ENCODE data around the gene NGF. TPM values are rescaled to one million over a fixed set of nuclear protein-coding genes. Genes with fewer than 3 reads are reported as not detected.

The NGF gene
- total and polyA plus RNA-seq, 2 donors (not counting 1 experiment from before 2014, with no cell fraction given): not detected

- H3K27ac ChIP-seq (ENCODE audit: low read length in 2 of 2): no peak overlapping the region
- no peaks in the 10 kb centered on the region for H3K36me3 ChIP-seq (replicated peaks in 1 of 2; ENCODE audit: control extremely low read depth in 1 of 2, control insufficient read depth in 1 of 2, extremely low read depth in 1 of 2, insufficient read depth in 2 of 2, low read length in 1 of 2)
- H3K4me2 ChIP-seq (replicated peaks; ENCODE audit: low read depth, low read length, poor library complexity, severe bottlenecking): no peak overlapping the region
- no peak overlapping the region for H3K4me3 ChIP-seq (ENCODE audit: control extremely low read depth in 1 of 5, extremely low read depth in 1 of 5, insufficient read depth in 1 of 5, low read depth in 2 of 5, low read length in 4 of 5)
- no peaks in the 10 kb centered on the region for H3K79me2 ChIP-seq (ENCODE audit: control insufficient read depth, insufficient read depth, low read length)
- CTCF ChIA-PET: no interaction called here
- H2AFZ ChIP-seq (ENCODE audit: insufficient read depth, low read depth, low read length, poor library complexity, severe bottlenecking): no peak overlapping the region
- Mint-ChIP-seq H3K4me3 (no peak overlapping the region), H3K27me3 (peaks cover 5% of the 10 kb centered on the region), H3K4me1 (peaks cover 6% of the 10 kb centered on the region), H3K9me3 (ENCODE audit: insufficient read depth) (no peaks in the 10 kb centered on the region), H3K27ac (no peak overlapping the region)
- H3K9ac ChIP-seq (ENCODE audit: low read length): no peak overlapping the region
- no peaks in the 10 kb centered on the region for H4K20me1 ChIP-seq (ENCODE audit: control insufficient read depth, insufficient read depth, low read length, poor library complexity, severe bottlenecking)
- TF ChIP-seq CTCF (IDR thresholded peaks at IDR 0.05) (no peak), EZH2 (IDR thresholded peaks at IDR 0.05; ENCODE audit: borderline replicate concordance, insufficient read depth, low read depth, low read length, poor library complexity, severe bottlenecking) (no peak)
- no peaks in the 10 kb centered on the region for H3K9me3 ChIP-seq (ENCODE audit: control extremely low read depth in 1 of 3, control insufficient read depth in 2 of 3, insufficient read depth in 1 of 3, low read length in 2 of 3)
- POLR2A ChIA-PET: no interaction called here
- intact Hi-C loops (cut with micrococcal nuclease): no loop called here
- no peak for ATAC-seq (ENCODE audit: low read depth)
- no peaks in the 10 kb centered on the region for H3K4me1 ChIP-seq (ENCODE audit: control insufficient read depth in 2 of 2, insufficient read depth in 2 of 2, low read length in 2 of 2)
- no peak for DNase-seq
- H3K27me3 ChIP-seq (replicated peaks in 1 of 4; ENCODE audit: control extremely low read depth in 1 of 4, control insufficient read depth in 3 of 4, insufficient read depth in 4 of 4, low read length in 3 of 4): no peaks in the 10 kb centered on the region
These were observed 25.3 kb downstream of the NGF start for GRCh38 chr1:115312742-115313141.

DNA sequence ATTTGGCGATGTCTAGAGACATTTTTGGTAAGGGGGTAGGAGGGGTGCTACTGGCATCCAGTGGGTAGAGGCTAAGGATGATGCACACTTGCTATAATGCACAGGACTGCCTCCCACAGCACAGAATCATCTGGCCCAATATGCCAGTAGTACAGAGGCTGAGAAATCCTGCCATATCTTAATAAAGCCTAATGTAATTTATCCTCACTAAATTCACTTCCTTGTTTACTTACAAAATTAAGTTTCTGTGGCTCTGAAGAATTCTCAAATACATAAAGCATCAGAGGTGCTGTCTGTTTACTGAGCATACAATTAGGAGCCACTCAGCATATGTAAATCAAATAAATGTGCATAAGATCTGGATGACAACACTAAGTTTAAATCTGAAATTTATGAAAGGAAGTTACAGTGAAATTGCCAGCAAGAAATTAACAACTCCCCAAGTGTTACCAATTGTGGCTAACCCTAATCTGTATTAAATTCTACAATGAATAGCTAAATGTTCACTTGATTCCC lies 26.5 kb downstream of the NGF start:
- WGBS (ENCODE audit: insufficient coverage): no CpG with 5 or more reads among the region's 1 CpG
- H3K9me3 ChIP-seq (ENCODE audit: control extremely low read depth in 1 of 3, control insufficient read depth in 2 of 3, insufficient read depth in 1 of 3, low read length in 2 of 3): no peaks in the 10 kb centered on the region
- no peak overlapping the region for H3K27ac ChIP-seq (ENCODE audit: low read length in 2 of 2)
- no peak overlapping the region for H3K27ac Mint-ChIP-seq
- ATAC-seq (ENCODE audit: low read depth): no peak
- peaks cover 0 to 2% (median 0%) of the 10 kb centered on the region in 4 experiments for H3K27me3 ChIP-seq (replicated peaks in 1 of 4; ENCODE audit: control extremely low read depth in 1 of 4, control insufficient read depth in 3 of 4, insufficient read depth in 4 of 4, low read length in 3 of 4)
- H3K4me3 ChIP-seq (ENCODE audit: control extremely low read depth in 1 of 5, extremely low read depth in 1 of 5, insufficient read depth in 1 of 5, low read depth in 2 of 5, low read length in 4 of 5): no peak overlapping the region
- peaks cover 10% of the 10 kb centered on the region for H3K27me3 Mint-ChIP-seq
- no peaks in the 10 kb centered on the region for H4K20me1 ChIP-seq (ENCODE audit: control insufficient read depth, insufficient read depth, low read length, poor library complexity, severe bottlenecking)
- H2AFZ ChIP-seq (ENCODE audit: insufficient read depth, low read depth, low read length, poor library complexity, severe bottlenecking): no peak overlapping the region
- H3K4me3 Mint-ChIP-seq: no peak overlapping the region
- no peak overlapping the region for H3K4me2 ChIP-seq (replicated peaks; ENCODE audit: low read depth, low read length, poor library complexity, severe bottlenecking)
- H3K9me3 Mint-ChIP-seq (ENCODE audit: insufficient read depth): no peaks in the 10 kb centered on the region
- ChIA-PET POLR2A (no interaction called here), CTCF (no interaction called here)
- intact Hi-C loops (cut with micrococcal nuclease): no loop called here
- no peaks in the 10 kb centered on the region for H3K4me1 ChIP-seq (ENCODE audit: control insufficient read depth in 2 of 2, insufficient read depth in 2 of 2, low read length in 2 of 2)
- no peaks in the 10 kb centered on the region for H3K79me2 ChIP-seq (ENCODE audit: control insufficient read depth, insufficient read depth, low read length)
- no peaks in the 10 kb centered on the region for H3K36me3 ChIP-seq (replicated peaks in 1 of 2; ENCODE audit: control extremely low read depth in 1 of 2, control insufficient read depth in 1 of 2, extremely low read depth in 1 of 2, insufficient read depth in 2 of 2, low read length in 1 of 2)
- peaks cover 6% of the 10 kb centered on the region for H3K4me1 Mint-ChIP-seq
- no peak overlapping the region for H3K9ac ChIP-seq (ENCODE audit: low read length)
- TF ChIP-seq EZH2 (IDR thresholded peaks at IDR 0.05; ENCODE audit: borderline replicate concordance, insufficient read depth, low read depth, low read length, poor library complexity, severe bottlenecking): no peak
- TF ChIP-seq CTCF (IDR thresholded peaks at IDR 0.05): no peak
- DNase-seq: no peak
